Activated T-helper 17 cell treated with anti-CD3 and anti-CD28 coated beads, Interleukin-2, amount 50 U/mL, for 72 hours (primary cell): Measurements from ENCODE around the gene TFPI. TPM values are rescaled to one million over a fixed set of nuclear protein-coding genes. Genes with fewer than 3 reads are reported as not detected.

Experiments used
- ATAC-seq: fragments of 150-1000 bp; cut with Tn5 transposase; replicated peaks from 2 replicates; pipeline ENCODE4 v1.10.0; 2021; ENCODE audit warnings: mild to moderate bottlenecking, moderate library complexity
- H3K27ac Mint-ChIP-seq: one replicate; pipeline ENCODE4 v1.8.0; 2022; ENCODE audit warnings: mixed read lengths
- H3K27me3 Mint-ChIP-seq: one replicate; pipeline ENCODE4 v1.8.0; 2022; ENCODE audit warnings: mixed read lengths
- H3K36me3 Mint-ChIP-seq: one replicate; pipeline ENCODE4 v1.8.0; 2022; ENCODE audit warnings: low read depth, mild to moderate bottlenecking, mixed read lengths
- H3K4me1 Mint-ChIP-seq: one replicate; pipeline ENCODE4 v1.8.0; 2022; ENCODE audit warnings: mixed read lengths
- H3K4me3 Mint-ChIP-seq: one replicate; pipeline ENCODE4 v1.8.0; 2022; ENCODE audit warnings: mild to moderate bottlenecking, mixed read lengths
- H3K9me3 Mint-ChIP-seq: one replicate; pipeline ENCODE4 v1.8.0; 2022; ENCODE audit warnings: mixed read lengths
- total RNA-seq, 2 donors: library from RNA; stranded (reverse); gene quantifications; one replicate each; pipeline ENCODE4 v1.2.3, GENCODE V29; 2022

TFPI gene
- total RNA-seq, 2 donors from 2014 or later: 0.13 to 0.30 TPM

DNA sequence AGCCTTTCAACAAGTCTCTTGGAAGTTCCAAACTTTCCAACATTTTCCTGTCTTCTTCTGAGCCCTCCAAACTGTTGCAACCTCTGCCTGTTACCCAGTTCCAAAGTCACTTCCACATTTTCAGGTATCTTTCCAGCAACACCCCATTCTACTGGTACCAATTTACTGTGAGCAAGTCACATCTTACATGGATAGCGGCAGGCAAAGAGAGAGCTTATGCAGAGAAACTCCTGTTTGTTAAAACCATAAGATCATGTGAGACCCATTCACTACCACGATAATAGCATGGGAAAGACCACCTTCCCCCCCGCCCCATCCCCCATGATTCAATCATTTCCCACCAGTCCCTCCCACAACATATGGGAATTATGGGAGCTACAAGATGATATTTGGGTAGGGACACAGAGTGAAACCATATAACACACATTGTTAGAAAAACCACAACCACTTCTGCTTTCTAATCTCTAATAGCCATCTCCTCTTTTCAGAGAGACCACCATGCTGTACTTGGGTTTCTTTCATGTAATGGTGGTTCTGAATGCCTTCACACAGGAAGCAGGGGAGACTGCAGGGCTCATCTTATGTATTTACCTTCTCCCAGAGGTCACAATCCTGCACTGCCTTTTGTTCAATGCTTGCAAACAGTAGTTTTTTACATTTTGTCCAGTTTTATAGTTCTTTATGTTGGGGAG lies 60.2 kb downstream of the TFPI start:
- Mint-ChIP-seq H3K36me3 (no peaks in the 10 kb centered on the region), H3K27me3 (no peaks in the 10 kb centered on the region), H3K4me1 (no peaks in the 10 kb centered on the region), H3K9me3 (no peaks in the 10 kb centered on the region), H3K27ac (no peak overlapping the region), H3K4me3 (no peak overlapping the region)
- no peak for ATAC-seq

- Mint-ChIP-seq H3K9me3 (no peaks in the 10 kb centered on the region), H3K27ac (no peak overlapping the region), H3K36me3 (no peaks in the 10 kb centered on the region), H3K4me3 (no peak overlapping the region), H3K27me3 (no peaks in the 10 kb centered on the region), H3K4me1 (no peaks in the 10 kb centered on the region)
- no peak for ATAC-seq
Observed at GRCh38 chr2:187493180-187493579, 61.1 kb downstream of the TFPI start.

DNA sequence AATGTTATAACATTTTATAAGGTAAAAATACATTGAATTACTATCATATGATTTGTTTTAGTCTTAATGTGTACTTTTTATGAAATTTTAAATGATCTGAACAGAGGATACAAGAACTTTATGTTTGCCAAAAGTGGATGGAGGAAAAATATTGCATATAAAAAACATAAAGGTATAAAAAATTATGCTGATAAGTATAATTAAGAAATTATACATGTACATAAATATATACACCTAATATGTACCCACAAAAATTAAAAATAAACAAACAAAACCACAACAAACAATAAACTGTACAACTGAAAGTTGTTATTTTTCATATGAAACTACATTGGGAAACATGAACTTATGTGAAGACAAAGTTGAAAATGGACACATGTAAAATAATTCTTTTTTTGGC lies 68.0 kb downstream of the TFPI start:
- no peak for ATAC-seq
- Mint-ChIP-seq H3K27me3 (no peaks in the 10 kb centered on the region), H3K9me3 (no peaks in the 10 kb centered on the region), H3K36me3 (no peaks in the 10 kb centered on the region), H3K27ac (no peak overlapping the region), H3K4me1 (no peaks in the 10 kb centered on the region), H3K4me3 (no peak overlapping the region)

- H3K9me3 Mint-ChIP-seq: no peaks in the 10 kb centered on the region
- no peak overlapping the region for H3K4me3 Mint-ChIP-seq
- no peak overlapping the region for H3K27ac Mint-ChIP-seq
- no peaks in the 10 kb centered on the region for H3K27me3 Mint-ChIP-seq
- H3K4me1 Mint-ChIP-seq: no peaks in the 10 kb centered on the region
- no peak for ATAC-seq
- no peaks in the 10 kb centered on the region for H3K36me3 Mint-ChIP-seq
Observed at GRCh38 chr2:187485523-187485922, 68.7 kb downstream of the TFPI start.

DNA sequence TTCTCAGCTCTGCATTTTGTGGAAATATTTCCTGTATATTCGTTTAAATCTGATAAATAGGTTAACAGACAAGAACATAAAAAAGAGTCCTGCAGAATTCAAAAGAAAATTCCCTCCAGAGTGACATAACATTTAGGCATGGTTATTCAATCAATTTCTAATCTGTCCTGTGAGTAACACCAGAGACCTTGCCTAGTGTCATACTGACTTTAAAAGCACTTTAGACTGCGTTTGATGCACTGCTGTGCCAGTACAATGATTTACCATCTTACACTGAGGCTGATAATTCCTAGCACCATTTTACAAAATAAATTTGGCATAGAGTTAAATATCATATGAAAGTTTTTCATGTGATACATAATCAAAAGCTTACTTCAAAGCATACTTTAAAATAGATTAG lies 70.7 kb downstream of the TFPI start:
- H3K27me3 Mint-ChIP-seq: no peaks in the 10 kb centered on the region
- no peak overlapping the region for H3K27ac Mint-ChIP-seq
- no peak for ATAC-seq
- no peaks in the 10 kb centered on the region for H3K9me3 Mint-ChIP-seq
- no peaks in the 10 kb centered on the region for H3K36me3 Mint-ChIP-seq
- H3K4me3 Mint-ChIP-seq: no peak overlapping the region
- no peaks in the 10 kb centered on the region for H3K4me1 Mint-ChIP-seq

- Mint-ChIP-seq H3K27me3 (no peaks in the 10 kb centered on the region), H3K4me1 (no peaks in the 10 kb centered on the region), H3K4me3 (no peak overlapping the region), H3K9me3 (no peaks in the 10 kb centered on the region), H3K36me3 (no peaks in the 10 kb centered on the region), H3K27ac (no peak overlapping the region)
- no peak for ATAC-seq
Observed at GRCh38 chr2:187482796-187483195, 71.4 kb downstream of the TFPI start.

GRCh38 chr2:187481543-187481942 lies 72.7 kb downstream of the TFPI start:
- no peak overlapping the region for H3K4me3 Mint-ChIP-seq
- no peak overlapping the region for H3K27ac Mint-ChIP-seq
- H3K36me3 Mint-ChIP-seq: no peaks in the 10 kb centered on the region
- no peaks in the 10 kb centered on the region for H3K4me1 Mint-ChIP-seq
- H3K9me3 Mint-ChIP-seq: no peaks in the 10 kb centered on the region
- no peak for ATAC-seq
- no peaks in the 10 kb centered on the region for H3K27me3 Mint-ChIP-seq

- no peak for ATAC-seq
- Mint-ChIP-seq H3K4me1 (no peaks in the 10 kb centered on the region), H3K27ac (no peak overlapping the region), H3K4me3 (no peak overlapping the region), H3K9me3 (no peaks in the 10 kb centered on the region), H3K27me3 (no peaks in the 10 kb centered on the region), H3K36me3 (no peaks in the 10 kb centered on the region)
Observed at GRCh38 chr2:187478719-187479118, 75.5 kb downstream of the TFPI start.

GRCh38 chr2:187477051-187477450 lies 77.2 kb downstream of the TFPI start:
- ATAC-seq: no peak
- no peaks in the 10 kb centered on the region for H3K27me3 Mint-ChIP-seq
- H3K4me3 Mint-ChIP-seq: no peak overlapping the region
- no peak overlapping the region for H3K27ac Mint-ChIP-seq
- H3K36me3 Mint-ChIP-seq: no peaks in the 10 kb centered on the region
- no peaks in the 10 kb centered on the region for H3K9me3 Mint-ChIP-seq
- H3K4me1 Mint-ChIP-seq: no peaks in the 10 kb centered on the region

- Mint-ChIP-seq H3K4me3 (no peak overlapping the region), H3K4me1 (no peaks in the 10 kb centered on the region), H3K36me3 (no peaks in the 10 kb centered on the region), H3K27ac (no peak overlapping the region), H3K27me3 (no peaks in the 10 kb centered on the region), H3K9me3 (no peaks in the 10 kb centered on the region)
- ATAC-seq: peak; percentile 38
Observed at GRCh38 chr2:187475499-187476248, 78.6 kb downstream of the TFPI start.

DNA sequence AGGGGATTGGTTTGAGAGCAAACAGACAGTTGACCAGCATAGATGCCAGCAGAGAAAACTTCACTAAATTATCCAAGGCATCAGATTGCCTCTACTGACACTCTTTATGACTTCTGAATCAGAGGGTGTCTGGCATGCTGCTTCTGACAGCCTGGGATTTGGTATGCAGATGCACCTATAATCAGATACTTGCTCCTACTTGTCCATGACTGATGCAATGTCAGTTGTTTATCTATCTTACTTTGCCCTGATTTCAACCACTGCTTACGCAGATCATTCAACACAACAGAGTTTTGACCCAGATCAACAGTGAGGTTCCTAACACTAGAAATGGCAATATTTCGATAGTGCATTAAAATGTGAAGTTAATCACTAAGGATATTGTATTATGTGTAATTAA lies 83.5 kb downstream of the TFPI start:
- Mint-ChIP-seq H3K4me3 (no peak overlapping the region), H3K27ac (no peak overlapping the region), H3K27me3 (no peaks in the 10 kb centered on the region), H3K9me3 (no peaks in the 10 kb centered on the region), H3K4me1 (no peaks in the 10 kb centered on the region), H3K36me3 (no peaks in the 10 kb centered on the region)
- ATAC-seq: no peak

DNA sequence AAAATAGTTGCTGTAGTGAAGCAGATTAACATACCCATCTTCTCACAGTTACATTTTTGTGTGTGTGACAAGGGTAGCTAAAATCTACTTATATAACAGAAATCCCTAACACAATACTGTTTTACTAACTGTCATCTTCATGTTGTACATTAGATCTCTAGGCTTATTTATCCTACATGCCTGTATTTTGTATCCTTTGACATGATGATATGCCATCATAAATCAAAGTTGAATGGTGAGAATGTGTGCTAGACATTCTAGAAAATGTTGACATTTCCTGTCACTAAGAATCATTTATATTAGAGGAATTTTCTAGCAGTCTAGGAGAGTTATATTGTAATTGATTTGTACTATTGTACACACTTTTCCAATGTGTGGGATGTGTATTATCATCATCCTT lies 84.7 kb downstream of the TFPI start:
- H3K4me3 Mint-ChIP-seq: no peak overlapping the region
- H3K36me3 Mint-ChIP-seq: no peaks in the 10 kb centered on the region
- H3K9me3 Mint-ChIP-seq: no peaks in the 10 kb centered on the region
- no peaks in the 10 kb centered on the region for H3K4me1 Mint-ChIP-seq
- H3K27ac Mint-ChIP-seq: no peak overlapping the region
- H3K27me3 Mint-ChIP-seq: no peaks in the 10 kb centered on the region
- ATAC-seq: no peak

DNA sequence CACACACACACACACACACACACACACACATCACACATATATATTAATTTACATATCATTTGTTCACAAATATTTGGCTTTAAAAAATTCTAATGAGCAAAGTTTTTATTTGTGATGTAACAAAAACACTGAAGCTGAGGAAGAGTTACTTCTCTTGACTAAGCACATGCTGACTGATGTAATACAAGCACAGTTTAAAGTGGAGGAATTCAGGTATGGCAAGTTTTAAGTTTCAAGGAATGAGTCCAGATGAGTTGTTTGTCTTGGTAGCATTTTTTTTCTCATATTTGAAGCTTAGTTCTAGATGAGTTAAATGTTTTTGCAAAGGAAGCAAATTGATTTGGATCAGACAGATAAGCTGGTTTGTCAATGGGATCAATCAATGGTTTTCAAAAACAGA lies 86.0 kb downstream of the TFPI start:
- H3K4me3 Mint-ChIP-seq: no peak overlapping the region
- no peaks in the 10 kb centered on the region for H3K27me3 Mint-ChIP-seq
- ATAC-seq: no peak
- no peak overlapping the region for H3K27ac Mint-ChIP-seq
- no peaks in the 10 kb centered on the region for H3K4me1 Mint-ChIP-seq
- H3K9me3 Mint-ChIP-seq: no peaks in the 10 kb centered on the region
- H3K36me3 Mint-ChIP-seq: no peaks in the 10 kb centered on the region

DNA sequence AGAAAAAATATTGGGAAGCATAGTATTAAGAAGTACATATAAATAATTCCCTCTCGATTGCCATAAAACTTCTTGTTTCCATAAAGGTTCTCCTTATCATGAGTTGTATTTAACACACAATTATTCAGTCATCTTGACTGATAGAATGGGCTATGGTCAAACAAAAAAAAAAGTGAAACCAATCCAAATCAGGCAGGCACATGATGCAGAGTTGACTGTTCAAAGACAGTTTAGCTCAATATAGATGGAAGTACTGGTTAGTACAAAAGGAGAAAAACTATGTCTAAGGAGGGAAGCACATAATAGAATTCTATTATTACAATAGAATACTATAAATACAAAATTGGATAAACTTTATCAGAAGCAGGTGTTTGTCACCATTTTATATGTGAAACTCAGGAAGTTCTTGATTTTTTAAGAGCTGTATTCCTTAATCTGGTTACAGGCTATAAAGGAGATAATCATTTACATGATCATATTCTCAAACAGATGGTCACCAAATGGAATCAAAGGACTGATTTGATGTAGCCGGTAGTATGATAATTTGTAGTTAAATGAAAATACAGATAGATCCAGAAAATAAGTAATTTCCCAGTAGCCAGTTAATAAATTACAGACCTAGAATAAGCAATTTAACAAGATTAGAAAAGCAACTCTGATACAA lies 88.0 kb downstream of the TFPI start:
- Mint-ChIP-seq H3K27ac (no peak overlapping the region), H3K9me3 (no peaks in the 10 kb centered on the region), H3K4me1 (no peaks in the 10 kb centered on the region), H3K27me3 (no peaks in the 10 kb centered on the region), H3K36me3 (no peaks in the 10 kb centered on the region), H3K4me3 (no peak overlapping the region)
- no peak for ATAC-seq

GRCh38 chr2:187462839-187463238 lies 91.4 kb downstream of the TFPI start:
- Mint-ChIP-seq H3K4me3 (no peak overlapping the region), H3K27ac (no peak overlapping the region), H3K36me3 (no peaks in the 10 kb centered on the region), H3K27me3 (no peaks in the 10 kb centered on the region), H3K9me3 (no peaks in the 10 kb centered on the region), H3K4me1 (no peaks in the 10 kb centered on the region)
- ATAC-seq: no peak
